CD4-positive, alpha-beta T cell treated with Interleukin-21 for 1 hour (primary cell): ENCODE measurements around the gene MANSC4.

Experiments used
- DNase-seq: peaks from one replicate; pipeline ENCODE4 v3.0.0-alpha.2; 2020

MANSC4 gene

GRCh38 chr12:27779920-27780611 lies at the start of gene MANSC4, which contains the start of gene KLHL42:
Gene MANSC4, minus strand, starts transcription at chr12:27780236. Its CDS starts 8,960 bp downstream, at chr12:27771276.
Gene KLHL42, plus strand, starts transcription at chr12:27780233. Its CDS starts 98 bp downstream, at chr12:27780331.
- peak; percentile 66 for DNase-seq

- no peak for DNase-seq
Measured at GRCh38 chr12:27828196-27828595, 48.2 kb upstream of the MANSC4 start.

DNA sequence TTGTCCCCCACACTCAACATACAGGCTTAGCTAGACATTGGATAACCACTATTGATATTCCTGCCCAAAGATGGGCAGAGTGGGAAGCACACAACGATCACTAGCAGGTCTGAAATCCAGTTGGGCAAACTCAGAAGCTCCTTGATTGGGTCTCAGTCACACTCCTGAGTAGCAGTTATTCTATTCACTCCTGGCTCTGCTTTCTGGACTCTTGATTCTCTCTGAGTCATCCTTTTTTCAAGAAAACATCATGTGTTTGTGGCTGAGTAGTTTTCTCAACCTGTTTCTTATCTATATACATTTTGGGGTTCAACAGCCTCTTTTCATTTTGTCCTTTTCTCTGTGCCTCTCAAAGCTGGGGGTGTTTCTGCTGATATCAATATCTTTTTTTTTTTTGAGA lies 46.0 kb upstream of the MANSC4 start:
- DNase-seq = no peak

DNA sequence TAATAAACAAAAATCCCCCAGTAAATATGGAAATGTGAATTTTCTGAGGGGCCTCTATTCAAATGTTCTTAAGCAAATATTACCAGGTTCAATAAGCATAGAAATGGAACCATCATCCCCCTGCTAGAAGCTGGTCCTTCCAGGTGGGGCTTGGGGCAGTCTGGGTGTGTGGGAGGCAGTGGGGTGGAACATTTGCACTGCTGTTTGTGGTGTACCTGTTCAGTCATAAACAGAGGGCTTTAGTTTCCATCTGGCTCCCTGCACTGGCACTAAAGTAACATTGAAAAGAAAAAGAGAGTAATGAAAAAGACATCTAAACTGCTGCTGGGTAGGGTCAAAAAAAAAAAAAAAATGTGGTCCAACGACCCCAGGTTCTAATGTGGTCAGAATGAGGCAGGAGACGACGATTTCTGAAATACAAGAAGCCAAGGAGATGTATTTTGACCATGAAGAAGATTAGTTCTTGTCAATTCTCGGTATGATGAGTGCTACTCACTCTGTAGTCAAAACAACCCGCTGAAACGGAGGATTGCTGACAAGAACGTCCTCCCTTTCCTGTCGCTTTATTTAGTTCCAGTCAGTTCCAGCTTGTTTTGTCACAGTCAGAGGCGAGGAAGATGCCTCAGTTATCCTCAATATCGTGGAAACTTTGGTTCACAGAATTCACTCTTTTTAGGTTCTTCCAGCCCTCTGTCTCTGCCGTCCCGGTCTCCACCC lies 44.2 kb upstream of the MANSC4 start:
- DNase-seq = no peak

DNA sequence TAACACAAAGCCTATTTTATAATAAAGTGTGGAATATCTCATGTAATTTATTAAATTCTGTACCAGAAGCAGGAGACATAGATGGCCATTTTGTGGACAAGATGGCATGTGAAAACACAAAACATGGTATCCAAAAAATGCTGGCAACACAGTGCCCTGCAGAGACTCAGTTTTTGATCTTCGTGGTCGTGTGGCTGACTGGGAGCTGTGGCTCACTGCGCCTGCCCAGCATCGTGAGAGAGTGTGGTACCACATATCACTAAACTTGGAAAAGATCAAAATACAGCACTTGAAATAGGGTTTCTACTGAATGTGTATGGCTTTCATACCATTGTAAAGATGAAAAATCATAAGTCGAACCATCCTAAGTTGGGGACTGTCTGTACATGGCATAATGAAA lies 43.0 kb upstream of the MANSC4 start:
- no peak for DNase-seq

DNA sequence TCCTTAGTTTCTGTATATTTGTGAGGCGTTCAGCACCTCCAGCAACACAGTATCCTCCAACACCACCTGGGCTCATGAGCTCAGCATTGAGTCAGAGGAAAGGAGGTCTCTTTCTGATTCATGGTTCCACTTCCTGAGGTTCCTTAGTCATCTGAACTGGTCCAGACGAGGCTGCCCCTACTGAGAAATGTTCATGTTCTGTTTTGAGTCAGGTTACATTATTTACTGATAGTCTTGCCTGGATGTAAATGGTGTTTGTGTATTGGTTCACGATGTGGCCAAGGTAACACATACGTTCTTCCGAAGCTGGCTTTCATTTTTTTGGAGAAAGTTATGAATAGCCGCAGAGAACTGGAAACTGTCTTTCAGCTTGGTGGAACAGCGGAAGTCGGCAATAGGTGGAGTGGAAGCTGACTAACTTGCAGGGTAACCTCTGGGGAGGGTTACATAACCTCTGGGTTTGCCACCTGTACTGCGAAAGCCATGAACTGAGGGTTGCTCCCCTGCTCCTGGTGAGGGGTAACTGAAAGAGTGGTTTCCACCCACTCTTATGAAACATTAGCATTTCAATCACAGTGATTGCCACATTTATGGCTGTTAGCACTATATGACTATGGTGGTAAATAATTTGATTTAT lies 42.2 kb upstream of the MANSC4 start:
- peak; percentile 65 for DNase-seq

- DNase-seq = peak; percentile 71
Measured at GRCh38 chr12:27821259-27821973, 41.4 kb upstream of the MANSC4 start.

GRCh38 chr12:27820564-27820963 lies 40.5 kb upstream of the MANSC4 start:
- DNase-seq = no peak

- DNase-seq = no peak
Measured at GRCh38 chr12:27818401-27818918, 38.4 kb upstream of the MANSC4 start.

DNA sequence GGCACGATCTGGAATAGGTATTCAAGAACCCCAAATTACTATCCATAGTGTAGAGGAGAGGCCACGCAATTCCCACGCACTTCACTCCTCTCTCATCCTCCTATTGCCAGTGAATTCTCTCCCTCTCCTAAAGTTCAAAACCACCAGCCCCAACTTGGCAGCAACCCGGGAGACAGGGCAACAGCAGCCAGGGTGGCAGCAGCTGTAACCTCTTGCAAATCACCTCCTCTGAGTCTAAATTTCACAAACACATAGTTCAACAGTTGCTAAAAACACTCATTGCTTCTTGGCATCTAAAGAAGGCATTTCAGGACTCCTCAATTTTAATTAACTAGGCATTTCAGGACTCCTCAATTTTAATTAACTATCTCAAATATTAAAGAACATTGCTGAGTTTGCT lies 37.7 kb upstream of the MANSC4 start:
- no peak for DNase-seq

GRCh38 chr12:27814851-27815591 lies 35.0 kb upstream of the MANSC4 start:
- DNase-seq = no peak

DNA sequence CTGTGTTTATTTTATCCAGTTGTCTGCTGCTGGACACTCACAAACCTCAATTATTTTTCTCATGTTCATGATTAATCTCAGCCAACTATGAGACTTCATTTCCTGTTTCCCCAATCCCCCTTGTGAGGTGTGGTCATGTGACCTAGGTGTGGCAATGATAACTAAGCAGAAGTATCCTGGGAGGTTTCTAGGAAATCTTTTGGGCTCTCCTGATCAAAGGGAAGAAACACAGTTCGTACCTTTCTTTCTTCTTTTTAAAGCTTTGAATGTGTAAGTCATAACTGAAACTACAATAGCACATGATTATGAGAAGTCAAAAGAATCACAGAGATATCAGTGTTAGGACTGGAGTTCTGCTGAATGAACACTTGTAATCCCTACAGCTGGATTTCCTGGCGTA lies 34.4 kb upstream of the MANSC4 start:
- no peak for DNase-seq

GRCh38 chr12:27812502-27812901 lies 32.5 kb upstream of the MANSC4 start:
- no peak for DNase-seq

DNA sequence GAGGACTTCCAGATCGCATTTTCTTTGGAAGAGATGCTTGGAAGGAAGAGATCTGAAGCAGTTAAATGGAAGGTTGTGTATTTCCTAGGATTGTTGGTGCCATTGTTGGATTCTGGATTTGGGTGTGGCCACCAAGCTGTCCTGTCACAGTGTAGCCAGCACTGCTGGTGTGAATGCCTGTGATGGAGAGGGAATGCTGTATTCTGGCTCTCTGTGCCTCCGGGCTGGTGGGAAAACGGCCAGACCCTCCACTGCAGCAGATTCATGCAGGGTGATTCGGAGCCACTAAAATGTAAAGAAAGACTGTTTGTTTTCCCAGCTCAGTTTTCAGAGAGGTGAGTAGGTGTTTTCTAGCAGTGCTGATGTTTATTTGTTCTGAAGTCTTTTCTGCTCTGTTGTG lies 30.7 kb upstream of the MANSC4 start:
- no peak for DNase-seq

DNA sequence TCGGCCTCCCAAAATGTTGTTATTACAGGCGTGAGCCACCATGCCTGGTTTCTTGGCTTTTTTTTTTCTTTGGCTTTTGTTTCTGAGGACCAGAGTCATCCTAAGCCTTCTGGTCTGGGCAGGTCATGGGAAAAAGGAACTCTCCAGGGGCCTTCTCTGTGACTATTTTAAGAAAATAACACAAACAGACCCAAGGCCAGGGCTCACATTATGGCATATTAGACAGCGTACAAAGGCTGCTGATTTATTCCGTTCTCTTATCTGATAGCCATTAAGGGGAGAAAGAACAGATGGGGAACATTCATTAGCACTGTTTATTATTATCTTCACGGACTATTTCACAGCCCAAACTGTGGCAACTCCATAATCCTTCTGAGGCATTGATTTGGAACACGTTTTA lies 28.8 kb upstream of the MANSC4 start:
- no peak for DNase-seq

DNA sequence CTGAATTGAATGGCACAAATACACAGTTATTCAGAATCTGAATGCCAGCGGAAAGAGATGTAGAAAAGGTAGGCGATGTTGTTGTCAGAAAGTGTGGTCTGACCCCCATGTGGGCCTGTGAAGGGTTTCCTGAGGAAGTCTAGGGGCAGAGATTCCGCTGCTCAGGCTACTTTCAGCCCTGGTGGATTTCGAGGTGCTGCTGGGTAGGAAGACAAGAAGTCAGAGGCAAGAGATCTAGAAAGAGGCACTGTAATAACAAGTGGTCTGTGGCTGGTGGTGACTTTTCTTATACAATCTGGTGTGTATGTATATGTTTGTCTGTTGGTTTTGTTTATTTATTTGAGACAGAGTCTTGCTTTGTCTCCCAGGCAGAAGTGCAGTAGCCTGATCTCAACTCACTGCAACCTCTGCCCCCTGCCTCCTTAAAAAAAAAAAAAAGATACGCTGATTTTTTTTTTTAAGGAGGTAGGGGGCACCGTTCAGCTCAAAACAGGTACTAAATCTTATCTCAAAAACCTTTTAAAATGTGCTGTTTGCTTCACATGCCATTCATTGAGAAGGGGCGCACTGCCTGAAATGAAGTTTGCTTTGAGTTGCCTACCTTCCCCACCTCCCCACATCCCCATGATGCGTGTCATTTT lies 27.1 kb upstream of the MANSC4 start:
- DNase-seq = peak; percentile 25

GRCh38 chr12:27806259-27806658 lies 26.2 kb upstream of the MANSC4 start:
- DNase-seq = no peak

DNA sequence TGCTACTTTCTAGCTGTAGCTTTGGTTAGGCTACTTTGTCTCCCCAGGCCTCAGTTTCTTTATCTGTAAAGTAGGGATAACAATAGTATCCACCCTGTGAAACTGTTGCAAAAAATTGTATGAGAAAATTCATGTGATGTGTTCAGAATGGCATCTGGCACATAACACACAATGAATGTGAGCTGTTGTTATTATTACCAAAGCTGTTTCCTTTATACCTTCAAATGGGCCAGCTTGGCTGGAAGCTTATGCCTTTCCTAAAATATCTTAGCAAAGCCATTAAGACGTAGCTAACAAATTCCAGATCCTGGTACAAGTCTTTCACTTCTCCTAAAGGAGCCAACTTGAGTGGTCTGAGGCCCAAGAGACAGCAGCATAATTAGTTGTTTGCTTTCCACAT lies 25.2 kb upstream of the MANSC4 start:
- DNase-seq = no peak

DNA sequence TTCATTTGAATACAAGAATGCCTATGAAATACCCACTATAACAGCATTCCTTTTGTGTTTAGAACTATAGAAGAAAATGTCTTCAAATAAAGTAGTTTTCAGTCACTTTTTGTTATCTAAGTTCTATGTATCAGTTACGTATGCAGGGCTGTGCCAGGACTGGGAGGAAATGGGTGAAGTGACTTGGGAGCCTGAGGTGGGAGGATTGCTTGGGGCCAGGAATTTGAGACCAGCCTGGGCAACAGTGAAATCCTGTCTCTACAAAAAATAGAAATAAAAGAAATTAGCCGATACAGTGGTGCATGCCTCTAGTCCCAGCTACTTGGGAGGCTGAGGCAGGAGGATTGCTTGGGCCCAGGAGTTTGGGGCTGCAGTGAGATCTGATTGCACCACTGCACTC lies 22.9 kb upstream of the MANSC4 start:
- DNase-seq = no peak

DNA sequence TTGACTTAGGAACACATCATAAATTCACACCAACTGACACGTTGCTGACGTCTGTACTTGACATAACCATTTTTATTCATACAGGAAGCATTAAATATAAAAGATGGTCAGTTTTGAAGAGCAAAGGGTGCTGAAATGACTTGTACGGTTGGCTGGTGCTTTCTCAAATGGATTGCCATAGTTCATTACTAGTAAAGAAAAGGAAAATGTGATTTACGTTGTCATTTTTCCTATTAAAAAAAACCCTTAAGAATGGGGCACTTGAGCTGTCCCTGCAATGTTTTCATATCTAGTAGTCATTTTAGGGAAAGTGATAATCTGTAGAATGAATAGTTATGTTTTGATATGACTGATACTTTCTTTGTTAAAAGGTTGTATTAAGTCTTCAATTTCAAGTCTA lies 22.5 kb upstream of the MANSC4 start:
- no peak for DNase-seq

DNA sequence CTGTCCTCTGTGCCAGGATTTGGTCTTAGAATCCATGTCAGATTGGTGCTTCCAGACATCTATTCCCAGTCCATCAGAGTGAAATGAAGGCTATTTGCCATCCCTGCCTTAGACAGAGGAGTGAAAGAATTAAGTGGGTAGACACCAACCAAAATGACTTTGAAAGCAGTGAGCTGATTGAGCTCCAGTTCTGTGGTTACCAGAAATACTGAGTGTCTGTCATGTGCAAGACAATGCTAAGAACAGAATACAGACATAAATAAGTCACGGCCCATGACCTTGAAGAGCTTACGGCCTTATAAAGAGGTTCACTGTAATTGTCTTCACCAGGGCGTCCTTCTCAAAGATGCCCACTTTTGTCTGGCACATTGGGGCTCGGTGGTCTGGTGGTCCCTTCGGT lies 21.6 kb upstream of the MANSC4 start:
- DNase-seq = no peak

GRCh38 chr12:27800819-27801218 lies 20.8 kb upstream of the MANSC4 start:
- DNase-seq = no peak
